HepG2 (cell line): Measurements from ENCODE around the gene RFFL. TPM values are rescaled to one million over a fixed set of nuclear protein-coding genes. Genes with fewer than 3 reads are reported as not detected.

Experiments used
- ATAC-seq: fragments of 200-7000 bp; cut with Tn5 transposase; 3 replicates; pipeline ENCODE4 v1.9.1; 2020; ENCODE audit warnings: mild to moderate bottlenecking, moderate library complexity
- BruUV-seq: library from RNA; stranded (reverse); fragments of 400-500 nt; replicated peaks from 2 replicates; lab custom pipeline; 2021; lab: Mats Ljungman, UMichigan
- CTCF ChIA-PET: fragments of 300-600 bp; formaldehyde crosslinking; extraction: SDS; loops from one replicate; lab custom pipeline; 2021; ENCODE audit warnings: low total read pairs, inconsistent platforms, low intra/inter-chr PET ratio; lab: Yijun Ruan, JAX
- POLR2A ChIA-PET: fragments of 350-600 bp; sonication (Branson Sonifier 250); formaldehyde crosslinking; loops from one replicate; lab custom pipeline; 2020; ENCODE audit warnings: antibody characterized with exemption, inconsistent platforms; lab: Yijun Ruan, JAX
- DNase-seq: peaks from one replicate; pipeline ENCODE4 v3.0.0-alpha.2; 2015; ENCODE audit warnings: low spot score
- FAIRE-seq: peaks from 3 replicates; lab custom pipeline; 2011; peaks lifted over from hg19 to GRCh38; lab: Jason Lieb, UNC
- H2AFZ ChIP-seq: one replicate; pipeline ENCODE4 v1.6.1; 2011; ENCODE audit warnings: low read length, inconsistent platforms
- H3K27ac ChIP-seq: fragments of 300-600 bp; 3 replicates; pipeline ENCODE4 v1.8.0; 2011; ENCODE audit warnings: mixed run types, mild to moderate bottlenecking, mixed read lengths, low read length, inconsistent platforms; ENCODE audit not compliant: insufficient read depth; ENCODE audit errors: extremely low read length
- H3K27me3 ChIP-seq, 2 experiments: fragments of 200-600 bp in 1 of 2; 2 replicates in 1 of 2; 3 replicates in 1 of 2; pipeline versions ENCODE4 v1.6.0 to v1.8.0; 2011; ENCODE audit warnings: low read length in 2 of 2, mild to moderate bottlenecking in 2 of 2, moderate library complexity in 2 of 2, inconsistent platforms in 1 of 2; ENCODE audit not compliant: insufficient read depth in 2 of 2, control insufficient read depth in 1 of 2
- H3K36me3 ChIP-seq, 2 experiments: fragments of 200-600 bp in 1 of 2; replicated peaks in 1 of 2; 2 replicates in 1 of 2; 3 replicates in 1 of 2; pipeline versions ENCODE4 v1.5.1 to v1.8.0; 2011; ENCODE audit warnings: low read length in 2 of 2, inconsistent platforms in 1 of 2; ENCODE audit not compliant: insufficient read depth in 2 of 2, control insufficient read depth in 1 of 2
- H3K4me1 ChIP-seq: 2 replicates; pipeline ENCODE4 v1.5.1; 2012; ENCODE audit warnings: low read length, inconsistent platforms; ENCODE audit not compliant: insufficient read depth
- H3K4me2 ChIP-seq: 2 replicates; pipeline ENCODE4 v1.6.0; 2011; ENCODE audit warnings: low read depth, low read length, inconsistent platforms
- H3K4me3 ChIP-seq, 3 experiments: fragments of 200-600 bp in 1 of 3; sonication (generic), shearing (Covaris generic) in 1 of 3; replicated peaks in 1 of 3; 2 replicates each; pipeline ENCODE4 v1.5.1; 2011 to 2016; ENCODE audit warnings: low read length in 3 of 3, inconsistent platforms in 2 of 3, low read depth in 2 of 3, mild to moderate bottlenecking in 2 of 3, control low read depth in 1 of 3, mixed read lengths in 1 of 3; ENCODE audit not compliant: insufficient read depth in 1 of 3
- H3K79me2 ChIP-seq: one replicate; pipeline ENCODE4 v1.6.1; 2011; ENCODE audit warnings: low read length, inconsistent platforms; ENCODE audit not compliant: insufficient read depth
- H3K9ac ChIP-seq: 2 replicates; pipeline ENCODE4 v1.6.0; 2011; ENCODE audit warnings: mild to moderate bottlenecking, low read depth, low read length, inconsistent platforms; ENCODE audit not compliant: insufficient read depth
- H3K9me3 ChIP-seq: 2 replicates; pipeline ENCODE4 v1.5.1; 2012; ENCODE audit warnings: mild to moderate bottlenecking, low read length
- H4K20me1 ChIP-seq: 2 replicates; pipeline ENCODE4 v1.6.0; 2011; ENCODE audit warnings: inconsistent platforms, mild to moderate bottlenecking, low read length, moderate library complexity; ENCODE audit not compliant: insufficient read depth
- BCL6 ChIP-seq: IDR thresholded peaks from 2 replicates; pipeline ENCODE4 v1.6.1; 2016; ENCODE audit warnings: missing genetic modification reagents, missing compliant biosample characterization
- CEBPG ChIP-seq: IDR thresholded peaks from 2 replicates; pipeline ENCODE4 v1.6.1; 2016
- ELF3 ChIP-seq: IDR thresholded peaks from 2 replicates; pipeline ENCODE4 v1.6.1; 2016; ENCODE audit warnings: missing genetic modification reagents, missing compliant biosample characterization
- FOXA3 ChIP-seq: IDR thresholded peaks from 2 replicates; pipeline ENCODE4 v1.6.1; 2016; ENCODE audit warnings: missing genetic modification reagents, missing compliant biosample characterization
- HNF4A ChIP-seq: sonication (generic); formaldehyde crosslinking; IDR thresholded peaks from 2 replicates; pipeline ENCODE4 v1.4.0; 2020; ENCODE audit warnings: missing genetic modification reagents
- PPARG ChIP-seq: conservative IDR thresholded peaks from 2 replicates; pipeline ENCODE4 v1.6.1; 2016; ENCODE audit warnings: missing biosample characterization, missing genetic modification reagents
- RARA ChIP-seq: IDR thresholded peaks from 2 replicates; pipeline ENCODE4 v1.6.1; 2016; ENCODE audit warnings: missing genetic modification reagents, missing compliant biosample characterization
- RBM22 ChIP-seq: fragments of 200-400 bp; formaldehyde crosslinking; optimal IDR thresholded peaks from 2 replicates; pipeline ENCODE3; 2017; ENCODE audit warnings: mild to moderate bottlenecking, low read length, moderate library complexity
- RXRB ChIP-seq: IDR thresholded peaks from 2 replicates; pipeline ENCODE4 v1.6.1; 2016; ENCODE audit warnings: borderline replicate concordance, missing genetic modification reagents, missing compliant biosample characterization
- TCF7 ChIP-seq: sonication (generic); IDR thresholded peaks from 2 replicates; pipeline ENCODE4 v1.6.1; 2016; ENCODE audit warnings: antibody characterized with exemption, low read depth
- ZNF446 ChIP-seq: sonication (generic); formaldehyde crosslinking; IDR thresholded peaks from 2 replicates; pipeline ENCODE4 v1.5.0; 2020; ENCODE audit warnings: mild to moderate bottlenecking, missing genetic modification reagents
- ZNF878 ChIP-seq: sonication (generic); formaldehyde crosslinking; IDR thresholded peaks from 2 replicates; pipeline ENCODE4 v1.8.1; 2023; ENCODE audit warnings: mild to moderate bottlenecking, missing genetic modification reagents, moderate library complexity
- WGBS: methylation state at CpG from one replicate; pipeline ENCODE4 v1.1.6; 2017; ENCODE audit warnings: low lambda C conversion rate; 5-methylcytosine and 5-hydroxymethylcytosine counted together
- in situ Hi-C: cut with HindIII; loops from 2 replicates; pipeline ENCODE4 v1.10.0; 2017; ENCODE audit warnings: low pct_unique_long_range_greater_than_20kb; ENCODE audit not compliant: extremely low pct_ligation_motif_present
- intact Hi-C: fragments of 100-400 bp; cut with micrococcal nuclease; formaldehyde crosslinking; loops from one replicate; pipeline ENCODE4 v1.10.0; 2022; ENCODE audit not compliant: unreplicated experiment
- polyA plus RNA-seq, 8 experiments: library from polyadenylated mRNA; depleted of rRNA in 3 of 8; stranded (reverse) in 7 of 8; unstranded in 1 of 8; fragments of >200 nt; fragmentation: Illumina TruSeq in 4 of 8; extraction: Trizol in 4 of 8; gene quantifications; 2 replicates each; pipeline versions ENCODE4 v1.2.1 to v1.2.3, GENCODE V29; 2011 to 2016; ENCODE audit warnings: low read depth in 4 of 8, missing spikeins in 1 of 8, mixed read lengths in 1 of 8; ENCODE audit not compliant: insufficient read depth in 1 of 8
- total RNA-seq, 5 experiments: library from RNA; depleted of rRNA; stranded (reverse); fragments of >200 nt; fragmentation: Illumina TruSeq; extraction: Trizol; gene quantifications; 2 replicates each; pipeline ENCODE4 v1.2.3, GENCODE V29; 2016; ENCODE audit warnings: low read depth in 1 of 5
- TF ChIP-seq, protein P1 (sequence below): IDR thresholded peaks from 2 replicates; pipeline ENCODE4 v1.6.1; 2012; ENCODE audit warnings: inconsistent platforms
- TF ChIP-seq, protein P2 (sequence below): sonication (generic); formaldehyde crosslinking; IDR thresholded peaks from 2 replicates; pipeline ENCODE4 v1.4.0; 2020; ENCODE audit warnings: mild to moderate bottlenecking, missing genetic modification reagents
- TF ChIP-seq, protein P3 (sequence below): sonication (generic); formaldehyde crosslinking; conservative IDR thresholded peaks from 2 replicates; pipeline ENCODE4 v1.4.0; 2020; ENCODE audit warnings: mild to moderate bottlenecking, missing genetic modification reagents, moderate library complexity
- TF ChIP-seq, protein P4 (sequence below): IDR thresholded peaks from 2 replicates; pipeline ENCODE4 v1.6.1; 2012; ENCODE audit warnings: low read depth, low read length, improper control_type of control experiment
- TF ChIP-seq, protein P5 (sequence below): sonication (generic); formaldehyde crosslinking; IDR thresholded peaks from 2 replicates; pipeline ENCODE4 v1.4.0; 2020; ENCODE audit warnings: missing genetic modification reagents, mild to moderate bottlenecking, borderline replicate concordance

Gene RFFL
- total and polyA plus RNA-seq, 2 of the 13 experiments (the other 11 are each of a cell fraction or from before 2014, with no cell fraction given), result 24.3 to 48.6 TPM

DNA sequence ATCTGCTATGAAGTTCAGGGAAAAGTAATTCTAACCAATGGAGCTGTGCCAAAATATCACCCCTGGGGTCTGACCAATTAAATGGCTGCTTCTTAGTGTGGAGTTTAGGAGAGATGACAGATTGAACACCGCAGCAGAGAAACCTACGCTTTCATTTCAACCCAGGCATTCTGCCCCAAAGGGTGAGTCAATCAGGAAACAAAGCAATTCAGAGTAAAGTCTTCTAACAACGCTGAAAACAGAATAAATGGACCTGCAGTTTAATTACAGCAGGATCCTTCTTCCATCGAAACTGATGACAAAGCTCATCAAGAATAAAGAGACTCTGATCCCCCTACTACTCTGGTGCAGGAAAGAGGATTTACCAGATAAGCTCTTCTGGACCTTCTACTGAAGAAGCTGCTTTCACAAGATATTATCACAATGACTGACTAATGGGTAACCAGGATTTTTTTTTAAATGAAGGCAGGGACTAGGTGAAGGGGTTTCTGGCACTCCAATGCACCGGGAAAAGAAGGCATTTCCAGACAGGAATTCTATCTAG is 16.7 kb downstream of the RFFL start:
- CTCF ChIA-PET, result no interaction called here
- FAIRE-seq (no peak), ATAC-seq (peak; percentile 68), DNase-seq (peak; percentile 63)
- Histone ChIP-seq H3K79me2 (peaks cover 78% of the 10 kb centered on the region), H3K9me3 (no peaks in the 10 kb centered on the region), H4K20me1 (no peaks in the 10 kb centered on the region), H3K27ac (peak overlapping the region; percentile 58), H3K4me1 (peaks cover 90% of the 10 kb centered on the region), H3K4me2 (peak overlapping the region; percentile 47), H3K36me3 (peaks cover 1 to 7% of the 10 kb centered on the region in 2 experiments; a peak in 2 of 5 replicates), H3K4me3 (peak overlapping the region in 2 of 3 experiments; percentile 6 to 14; a peak in 2 of 6 replicates), H3K27me3 (no peaks in the 10 kb centered on the region), H3K9ac (peak overlapping the region; percentile 49; the same call in 1 of the 2 replicates), H2AFZ (no peak overlapping the region)
- POLR2A ChIA-PET, result interaction anchor here (1.3 kb wide), 1 partner anchor 17 kb away, joined by 4 read pairs; the partner anchor contains the start of gene RFFL
- TF ChIP-seq, protein P1, sequence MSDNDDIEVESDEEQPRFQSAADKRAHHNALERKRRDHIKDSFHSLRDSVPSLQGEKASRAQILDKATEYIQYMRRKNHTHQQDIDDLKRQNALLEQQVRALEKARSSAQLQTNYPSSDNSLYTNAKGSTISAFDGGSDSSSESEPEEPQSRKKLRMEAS, result no peak
- TF ChIP-seq FOXA3 (CRISPR knock-in tag), result 0 out of 2 replicates have a peak, but pooled peaks have one; percentile 6
- TF ChIP-seq TCF7, result no peak
- TF ChIP-seq ELF3 (CRISPR knock-in tag), result no peak
- peak; percentile 88 for TF ChIP-seq PPARG (CRISPR knock-in tag)
- peak; percentile 30; the same call in 1 of the 2 replicates for TF ChIP-seq HNF4A (CRISPR knock-in tag)
- TF ChIP-seq, protein P2, sequence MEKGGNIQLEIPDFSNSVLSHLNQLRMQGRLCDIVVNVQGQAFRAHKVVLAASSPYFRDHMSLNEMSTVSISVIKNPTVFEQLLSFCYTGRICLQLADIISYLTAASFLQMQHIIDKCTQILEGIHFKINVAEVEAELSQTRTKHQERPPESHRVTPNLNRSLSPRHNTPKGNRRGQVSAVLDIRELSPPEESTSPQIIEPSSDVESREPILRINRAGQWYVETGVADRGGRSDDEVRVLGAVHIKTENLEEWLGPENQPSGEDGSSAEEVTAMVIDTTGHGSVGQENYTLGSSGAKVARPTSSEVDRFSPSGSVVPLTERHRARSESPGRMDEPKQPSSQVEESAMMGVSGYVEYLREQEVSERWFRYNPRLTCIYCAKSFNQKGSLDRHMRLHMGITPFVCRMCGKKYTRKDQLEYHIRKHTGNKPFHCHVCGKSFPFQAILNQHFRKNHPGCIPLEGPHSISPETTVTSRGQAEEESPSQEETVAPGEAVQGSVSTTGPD, result peak; percentile 40; the same call in 1 of the 2 replicates
- no peak for TF ChIP-seq RBM22
- no peak for TF ChIP-seq ZNF446 (CRISPR knock-in tag)
- TF ChIP-seq, protein P3, sequence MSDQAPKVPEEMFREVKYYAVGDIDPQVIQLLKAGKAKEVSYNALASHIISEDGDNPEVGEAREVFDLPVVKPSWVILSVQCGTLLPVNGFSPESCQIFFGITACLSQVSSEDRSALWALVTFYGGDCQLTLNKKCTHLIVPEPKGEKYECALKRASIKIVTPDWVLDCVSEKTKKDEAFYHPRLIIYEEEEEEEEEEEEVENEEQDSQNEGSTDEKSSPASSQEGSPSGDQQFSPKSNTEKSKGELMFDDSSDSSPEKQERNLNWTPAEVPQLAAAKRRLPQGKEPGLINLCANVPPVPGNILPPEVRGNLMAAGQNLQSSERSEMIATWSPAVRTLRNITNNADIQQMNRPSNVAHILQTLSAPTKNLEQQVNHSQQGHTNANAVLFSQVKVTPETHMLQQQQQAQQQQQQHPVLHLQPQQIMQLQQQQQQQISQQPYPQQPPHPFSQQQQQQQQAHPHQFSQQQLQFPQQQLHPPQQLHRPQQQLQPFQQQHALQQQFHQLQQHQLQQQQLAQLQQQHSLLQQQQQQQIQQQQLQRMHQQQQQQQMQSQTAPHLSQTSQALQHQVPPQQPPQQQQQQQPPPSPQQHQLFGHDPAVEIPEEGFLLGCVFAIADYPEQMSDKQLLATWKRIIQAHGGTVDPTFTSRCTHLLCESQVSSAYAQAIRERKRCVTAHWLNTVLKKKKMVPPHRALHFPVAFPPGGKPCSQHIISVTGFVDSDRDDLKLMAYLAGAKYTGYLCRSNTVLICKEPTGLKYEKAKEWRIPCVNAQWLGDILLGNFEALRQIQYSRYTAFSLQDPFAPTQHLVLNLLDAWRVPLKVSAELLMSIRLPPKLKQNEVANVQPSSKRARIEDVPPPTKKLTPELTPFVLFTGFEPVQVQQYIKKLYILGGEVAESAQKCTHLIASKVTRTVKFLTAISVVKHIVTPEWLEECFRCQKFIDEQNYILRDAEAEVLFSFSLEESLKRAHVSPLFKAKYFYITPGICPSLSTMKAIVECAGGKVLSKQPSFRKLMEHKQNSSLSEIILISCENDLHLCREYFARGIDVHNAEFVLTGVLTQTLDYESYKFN (CRISPR knock-in tag), result peak; percentile 49
- TF ChIP-seq CEBPG (CRISPR knock-in tag), result peak; percentile 29; the same call in 1 of the 2 replicates
- TF ChIP-seq RARA (CRISPR knock-in tag), result peak; percentile 30; the same call in 1 of the 2 replicates
- peak; percentile 31; the same call in 1 of the 2 replicates for TF ChIP-seq BCL6
- peak; percentile 65; the same call in 1 of the 2 replicates for TF ChIP-seq RXRB (CRISPR knock-in tag)
- TF ChIP-seq, protein P4, sequence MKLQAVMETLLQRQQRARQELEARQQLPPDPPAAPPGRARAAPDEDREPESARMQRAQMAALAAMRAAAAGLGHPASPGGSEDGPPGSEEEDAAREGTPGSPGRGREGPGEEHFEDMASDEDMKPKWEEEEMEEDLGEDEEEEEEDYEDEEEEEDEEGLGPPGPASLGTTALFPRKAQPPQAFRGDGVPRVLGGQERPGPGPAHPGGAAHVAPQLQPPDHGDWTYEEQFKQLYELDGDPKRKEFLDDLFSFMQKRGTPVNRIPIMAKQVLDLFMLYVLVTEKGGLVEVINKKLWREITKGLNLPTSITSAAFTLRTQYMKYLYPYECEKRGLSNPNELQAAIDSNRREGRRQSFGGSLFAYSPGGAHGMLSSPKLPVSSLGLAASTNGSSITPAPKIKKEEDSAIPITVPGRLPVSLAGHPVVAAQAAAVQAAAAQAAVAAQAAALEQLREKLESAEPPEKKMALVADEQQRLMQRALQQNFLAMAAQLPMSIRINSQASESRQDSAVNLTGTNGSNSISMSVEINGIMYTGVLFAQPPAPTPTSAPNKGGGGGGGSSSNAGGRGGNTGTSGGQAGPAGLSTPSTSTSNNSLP, result peak; percentile 58
- TF ChIP-seq, protein P5, sequence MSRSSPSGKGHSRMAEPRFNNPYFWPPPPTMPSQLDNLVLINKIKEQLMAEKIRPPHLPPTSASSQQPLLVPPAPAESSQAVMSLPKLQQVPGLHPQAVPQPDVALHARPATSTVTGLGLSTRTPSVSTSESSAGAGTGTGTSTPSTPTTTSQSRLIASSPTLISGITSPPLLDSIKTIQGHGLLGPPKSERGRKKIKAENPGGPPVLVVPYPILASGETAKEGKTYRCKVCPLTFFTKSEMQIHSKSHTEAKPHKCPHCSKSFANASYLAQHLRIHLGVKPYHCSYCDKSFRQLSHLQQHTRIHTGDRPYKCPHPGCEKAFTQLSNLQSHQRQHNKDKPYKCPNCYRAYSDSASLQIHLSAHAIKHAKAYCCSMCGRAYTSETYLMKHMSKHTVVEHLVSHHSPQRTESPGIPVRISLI (CRISPR knock-in tag), result peak; percentile 73; the same call in 1 of the 2 replicates
- peak; percentile 50; the same call in 1 of the 2 replicates for TF ChIP-seq ZNF878 (CRISPR knock-in tag)
- BruUV-seq, result no TSS peak
- intact Hi-C loops (no loop called here), in situ Hi-C loops (no loop called here)
- whole genome bisulfite sequencing, result 24% methylated on average over 5 of the region's 5 CpGs
